DMS114 treated with DMSO at 0.1 percent for 48 hours (cell line): Measurements from ENCODE around the gene TFDP1.
"Not testable (repeated sequence)": the region's sequence is repeated elsewhere in the genome, so short reads cannot be mapped to it uniquely, and the experiment has no call there.

Source experiments
- DNase-seq: peaks from one replicate; lab custom pipeline; 2025; ENCODE audit not compliant: unreplicated experiment; lab: John Stamatoyannopoulos, UW

TFDP1 gene

GRCh38 chr13:113613789-113614379, 29.3 kb downstream of the TFDP1 start:
- no peak for DNase-seq

GRCh38 chr13:113616281-113616906, 31.8 kb downstream of the TFDP1 start:
- no peak for DNase-seq

GRCh38 chr13:113616991-113617749, 32.6 kb downstream of the TFDP1 start:
- DNase-seq: no peak

- no peak for DNase-seq
Measured at GRCh38 chr13:113617961-113618360, 33.4 kb downstream of the TFDP1 start.

GRCh38 chr13:113618455-113618854, 33.9 kb downstream of the TFDP1 start:
- DNase-seq: no peak

GRCh38 chr13:113620036-113620796, 35.7 kb downstream of the TFDP1 start:
- no peak for DNase-seq

- DNase-seq: no peak
Measured at GRCh38 chr13:113621046-113621445, 36.5 kb downstream of the TFDP1 start.

- DNase-seq: not testable (repeated sequence)
Measured at GRCh38 chr13:113621498-113621897, 36.9 kb downstream of the TFDP1 start.

GRCh38 chr13:113621986-113622550, 37.5 kb downstream of the TFDP1 start:
- DNase-seq: not testable (repeated sequence)

GRCh38 chr13:113622791-113623490, 38.4 kb downstream of the TFDP1 start:
- DNase-seq: no peak

- no peak for DNase-seq
Measured at GRCh38 chr13:113623491-113624234, 39.1 kb downstream of the TFDP1 start.

GRCh38 chr13:113624235-113624587, 39.7 kb downstream of the TFDP1 start:
- DNase-seq: no peak

- DNase-seq: not testable (repeated sequence)
Measured at GRCh38 chr13:113624640-113625304, 40.2 kb downstream of the TFDP1 start.

GRCh38 chr13:113625965-113626721, 41.6 kb downstream of the TFDP1 start:
- DNase-seq: no peak

- no peak for DNase-seq
Measured at GRCh38 chr13:113627136-113627535, 42.6 kb downstream of the TFDP1 start.

GRCh38 chr13:113628291-113629270, 44.0 kb downstream of the TFDP1 start:
- no peak for DNase-seq

- DNase-seq: no peak
Measured at GRCh38 chr13:113629866-113630265, 45.3 kb downstream of the TFDP1 start.
